Astrocyte (in vitro differentiated cells and primary cell): ENCODE data around the gene MPZL1.

Experiments
- EZH2 ChIP-seq: IDR thresholded peaks from 2 replicates; pipeline ENCODE4 v1.6.1; 2012; ENCODE audit warnings: mild to moderate bottlenecking, low read length, inconsistent platforms; ENCODE audit not compliant: insufficient read depth
- TF ChIP-seq, protein P1 (sequence below): IDR thresholded peaks from 2 replicates; pipeline ENCODE4 v1.5.1; 2011; ENCODE audit warnings: low read depth, mild to moderate bottlenecking, inconsistent platforms, low read length, moderate library complexity; ENCODE audit not compliant: insufficient read depth

- TF ChIP-seq EZH2: no peak
- TF ChIP-seq, protein P1, sequence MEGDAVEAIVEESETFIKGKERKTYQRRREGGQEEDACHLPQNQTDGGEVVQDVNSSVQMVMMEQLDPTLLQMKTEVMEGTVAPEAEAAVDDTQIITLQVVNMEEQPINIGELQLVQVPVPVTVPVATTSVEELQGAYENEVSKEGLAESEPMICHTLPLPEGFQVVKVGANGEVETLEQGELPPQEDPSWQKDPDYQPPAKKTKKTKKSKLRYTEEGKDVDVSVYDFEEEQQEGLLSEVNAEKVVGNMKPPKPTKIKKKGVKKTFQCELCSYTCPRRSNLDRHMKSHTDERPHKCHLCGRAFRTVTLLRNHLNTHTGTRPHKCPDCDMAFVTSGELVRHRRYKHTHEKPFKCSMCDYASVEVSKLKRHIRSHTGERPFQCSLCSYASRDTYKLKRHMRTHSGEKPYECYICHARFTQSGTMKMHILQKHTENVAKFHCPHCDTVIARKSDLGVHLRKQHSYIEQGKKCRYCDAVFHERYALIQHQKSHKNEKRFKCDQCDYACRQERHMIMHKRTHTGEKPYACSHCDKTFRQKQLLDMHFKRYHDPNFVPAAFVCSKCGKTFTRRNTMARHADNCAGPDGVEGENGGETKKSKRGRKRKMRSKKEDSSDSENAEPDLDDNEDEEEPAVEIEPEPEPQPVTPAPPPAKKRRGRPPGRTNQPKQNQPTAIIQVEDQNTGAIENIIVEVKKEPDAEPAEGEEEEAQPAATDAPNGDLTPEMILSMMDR: no peak
Observed at GRCh38 chr1:167767761-167768160, 46.0 kb downstream of the MPZL1 start.
